K562 (cell line): ENCODE measurements around the gene ARL16. TPM values are rescaled to one million over a fixed set of nuclear protein-coding genes. Genes with fewer than 3 reads are reported as not detected.

Experiments used
- ATF1 ChIP-seq, 2 experiments: fragments of 450-650 bp in 1 of 2; IDR thresholded peaks; 2 replicates each; pipeline ENCODE4 v1.6.1; 2016; ENCODE audit warnings: missing compliant biosample characterization in 1 of 2, missing genetic modification characterization in 1 of 2
- ETV5 ChIP-seq: sonication (generic); formaldehyde crosslinking; IDR thresholded peaks from 2 replicates; pipeline ENCODE4 v1.4.0; 2020; ENCODE audit warnings: low read depth, mild to moderate bottlenecking, missing genetic modification reagents
- HDAC1 ChIP-seq, 2 experiments: fragments of 450-650 bp; IDR thresholded peaks; 2 replicates each; pipeline ENCODE4 v1.6.1; 2016 to 2017; ENCODE audit warnings: inconsistent platforms in 1 of 2, mild to moderate bottlenecking in 1 of 2, moderate library complexity in 1 of 2
- HINFP ChIP-seq: fragments of 450-650 bp; conservative IDR thresholded peaks from 2 replicates; pipeline ENCODE4 v1.6.1; 2016; ENCODE audit warnings: missing genetic modification characterization, low read depth, mild to moderate bottlenecking, control low read depth, missing compliant biosample characterization
- JUND ChIP-seq, 2 experiments: IDR thresholded peaks; 2 replicates in 1 of 2; 3 replicates in 1 of 2; pipeline ENCODE4 v1.6.1; 2011; ENCODE audit warnings: borderline replicate concordance in 2 of 2, low read depth in 2 of 2, low read length in 2 of 2, improper control_type of control experiment in 1 of 2, missing biosample characterization in 1 of 2, missing genetic modification characterization in 1 of 2, missing genetic modification reagents in 1 of 2
- MYC ChIP-seq, 2 experiments: fragments of 250-450 bp in 1 of 2; sonication (Bioruptor Pico) in 1 of 2; IDR thresholded peaks; 2 replicates each; pipeline versions ENCODE4 v1.5.1 to v1.6.1; 2012 to 2021; ENCODE audit warnings: low read depth in 2 of 2, borderline replicate concordance in 1 of 2, improper control_type of control experiment in 1 of 2, low read length in 1 of 2, mild to moderate bottlenecking in 1 of 2, moderate library complexity in 1 of 2
- PURB ChIP-seq: sonication (generic); formaldehyde crosslinking; IDR thresholded peaks from 2 replicates; pipeline ENCODE4 v1.9.0; 2021; ENCODE audit warnings: low read depth, mild to moderate bottlenecking, missing genetic modification reagents
- SMC3 ChIP-seq: conservative IDR thresholded peaks from 2 replicates; pipeline ENCODE4 v1.6.1; 2011; ENCODE audit warnings: low read depth, low read length, improper control_type of control experiment; ENCODE audit not compliant: insufficient read depth
- SNRNP70 ChIP-seq: fragments of 200-400 bp; formaldehyde crosslinking; optimal IDR thresholded peaks from 2 replicates; pipeline ENCODE3; 2017; ENCODE audit warnings: low read depth, low read length
- U2AF2 ChIP-seq: fragments of 200-400 bp; formaldehyde crosslinking; optimal IDR thresholded peaks from 2 replicates; pipeline ENCODE3; 2017; ENCODE audit warnings: low read depth, mild to moderate bottlenecking, low read length
- ZBTB49 ChIP-seq: sonication (generic); formaldehyde crosslinking; IDR thresholded peaks from 2 replicates; pipeline ENCODE4 v1.8.0; 2022; ENCODE audit warnings: missing genetic modification reagents, mild to moderate bottlenecking, borderline replicate concordance
- ZNF232 ChIP-seq: sonication (generic); formaldehyde crosslinking; IDR thresholded peaks from 2 replicates; pipeline ENCODE4 v1.8.0; 2022; ENCODE audit warnings: mild to moderate bottlenecking, missing genetic modification reagents
- ZNF780A ChIP-seq: fragments of 250-450 bp; sonication (Bioruptor Pico); IDR thresholded peaks from 2 replicates; pipeline ENCODE4 v1.5.0; 2021; ENCODE audit warnings: mild to moderate bottlenecking
- polyA plus RNA-seq, 8 experiments: library from polyadenylated mRNA; depleted of rRNA in 4 of 8; stranded (reverse) in 5 of 8; unstranded in 3 of 8; fragments of >200 nt; fragmentation: Nextera tagmentation in 2 of 8; fragmentation: Illumina TruSeq in 1 of 8; extraction: Ambion mirVana in 2 of 8; extraction: Trizol in 1 of 8; gene quantifications; 2 replicates each; pipeline versions ENCODE4 v1.2.1 to v1.2.3, GENCODE V29; 2011 to 2014; ENCODE audit warnings: inconsistent platforms in 1 of 8, missing spikeins in 1 of 8
- total RNA-seq, 7 experiments: library from RNA; depleted of rRNA in 6 of 7; stranded (reverse); fragments of >200 nt in 6 of 7; fragmentation: Illumina TruSeq in 2 of 7; extraction: Trizol in 2 of 7; gene quantifications; 2 replicates each; pipeline versions ENCODE4 v1.2.1 to v1.2.3, GENCODE V29; 2011 to 2021; ENCODE audit warnings: low replicate concordance in 1 of 7
- TF ChIP-seq, protein P1 (sequence below): IDR thresholded peaks from 3 replicates; pipeline ENCODE4 v1.6.1; 2011; ENCODE audit warnings: borderline replicate concordance, mild to moderate bottlenecking; ENCODE audit not compliant: insufficient read length, insufficient read depth
- TF ChIP-seq, protein P2 (sequence below): fragments of 250-450 bp; sonication (Bioruptor Pico); IDR thresholded peaks from 2 replicates; pipeline ENCODE4 v1.4.0; 2020; ENCODE audit warnings: mild to moderate bottlenecking, moderate library complexity

Gene ARL16
- total and polyA plus RNA-seq, 9 of the 15 experiments (the other 6 are each of a cell fraction or from before 2014, with no cell fraction given): 5.4 to 32.4 (median 22.6) TPM

DNA sequence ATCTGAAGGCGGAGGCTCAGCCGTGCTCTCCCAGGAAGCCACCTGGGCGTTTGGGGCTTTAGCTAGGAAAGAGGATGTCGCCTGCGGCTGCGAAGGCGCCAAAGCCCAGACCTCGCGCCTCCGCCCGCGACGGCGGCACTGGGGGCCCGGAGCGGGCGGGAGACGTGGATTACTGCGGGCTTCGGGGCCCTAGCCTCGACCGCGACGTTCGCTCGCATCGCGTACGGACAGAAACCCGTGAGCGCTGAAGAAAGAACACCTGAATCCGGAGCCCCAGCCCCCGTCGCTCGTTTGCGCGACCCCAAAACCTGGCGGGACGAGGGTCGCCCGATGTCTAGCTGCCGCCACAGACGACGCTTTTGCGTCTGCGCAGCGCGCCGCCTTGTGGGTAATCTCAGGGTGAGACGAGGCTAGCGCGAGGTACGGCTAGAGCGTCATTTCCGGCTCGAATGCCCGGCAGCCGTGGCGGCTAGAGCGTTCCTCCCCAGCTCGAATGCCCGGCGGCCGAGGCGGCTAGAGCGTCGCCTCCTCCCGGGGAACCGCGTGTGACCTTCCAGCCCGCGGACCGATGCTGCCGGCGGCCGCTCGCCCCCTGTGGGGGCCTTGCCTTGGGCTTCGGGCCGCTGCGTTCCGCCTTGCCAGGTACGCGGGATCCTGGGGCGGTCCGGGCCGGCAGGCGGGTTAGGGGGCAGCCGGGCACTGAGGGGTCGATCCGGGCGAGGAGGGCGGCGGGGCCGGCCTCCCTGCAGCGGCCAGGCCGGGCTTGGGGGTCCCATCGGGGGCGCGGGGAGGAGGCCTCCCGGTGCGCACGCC, 19.5 kb upstream of the ARL16 start, which contains the start of gene MRPL12 (continued):
- TF ChIP-seq U2AF2 (no peak), ATF1 (CRISPR knock-in tag; IDR thresholded peaks at IDR 0.05) (peak; percentile 43; the same call in 1 of the 2 replicates), ATF1 (tag; IDR thresholded peaks at IDR 0.05) (peak; percentile 95), ZNF780A (no peak), ETV5 (CRISPR knock-in tag) (peak; percentile 91), HINFP (tag) (no peak), ZNF232 (CRISPR knock-in tag) (0 out of 2 replicates have a peak, but pooled peaks have one; percentile 55), PURB (no peak), MYC (IDR thresholded peaks at IDR 0.05; ENCODE audit: low read depth, low read length) (peak; percentile 97), MYC (CRISPR knock-in tag; IDR thresholded peaks at IDR 0.05; ENCODE audit: borderline replicate concordance, low read depth) (0 out of 2 replicates have a peak, but pooled peaks have one; percentile 36), SMC3 (no peak), ZBTB49 (CRISPR knock-in tag) (no peak), SNRNP70 (no peak), JUND (IDR thresholded peaks at IDR 0.05; ENCODE audit: borderline replicate concordance, low read depth, low read length) (peak; percentile 83), JUND (tag; IDR thresholded peaks at IDR 0.05; ENCODE audit: borderline replicate concordance, low read depth, low read length) (no peak; the same call in 2 of the 3 replicates), HDAC1 (IDR thresholded peaks at IDR 0.05) (peak in 1 of 2 experiments; percentile 94; a peak in 2 of 4 replicates)
- TF ChIP-seq, protein P1, sequence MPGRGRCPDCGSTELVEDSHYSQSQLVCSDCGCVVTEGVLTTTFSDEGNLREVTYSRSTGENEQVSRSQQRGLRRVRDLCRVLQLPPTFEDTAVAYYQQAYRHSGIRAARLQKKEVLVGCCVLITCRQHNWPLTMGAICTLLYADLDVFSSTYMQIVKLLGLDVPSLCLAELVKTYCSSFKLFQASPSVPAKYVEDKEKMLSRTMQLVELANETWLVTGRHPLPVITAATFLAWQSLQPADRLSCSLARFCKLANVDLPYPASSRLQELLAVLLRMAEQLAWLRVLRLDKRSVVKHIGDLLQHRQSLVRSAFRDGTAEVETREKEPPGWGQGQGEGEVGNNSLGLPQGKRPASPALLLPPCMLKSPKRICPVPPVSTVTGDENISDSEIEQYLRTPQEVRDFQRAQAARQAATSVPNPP: no peak
- TF ChIP-seq, protein P2, sequence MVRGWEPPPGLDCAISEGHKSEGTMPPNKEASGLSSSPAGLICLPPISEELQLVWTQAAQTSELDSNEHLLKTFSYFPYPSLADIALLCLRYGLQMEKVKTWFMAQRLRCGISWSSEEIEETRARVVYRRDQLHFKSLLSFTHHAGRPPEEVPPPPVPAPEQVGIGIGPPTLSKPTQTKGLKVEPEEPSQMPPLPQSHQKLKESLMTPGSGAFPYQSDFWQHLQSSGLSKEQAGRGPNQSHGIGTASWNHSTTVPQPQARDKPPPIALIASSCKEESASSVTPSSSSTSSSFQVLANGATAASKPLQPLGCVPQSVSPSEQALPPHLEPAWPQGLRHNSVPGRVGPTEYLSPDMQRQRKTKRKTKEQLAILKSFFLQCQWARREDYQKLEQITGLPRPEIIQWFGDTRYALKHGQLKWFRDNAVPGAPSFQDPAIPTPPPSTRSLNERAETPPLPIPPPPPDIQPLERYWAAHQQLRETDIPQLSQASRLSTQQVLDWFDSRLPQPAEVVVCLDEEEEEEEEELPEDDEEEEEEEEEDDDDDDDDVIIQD (CRISPR knock-in tag): no peak
